Effector memory CD4-positive, alpha-beta T cell (primary cell): ENCODE data around the gene CENPM.

Source experiments
- DNase-seq, 3 donors: peaks; one replicate each; pipeline ENCODE4 v3.0.0-alpha.2; 2020
- H3K27ac ChIP-seq: 2 replicates; pipeline ENCODE4 v1.7.0; 2013; ENCODE audit warnings: mild to moderate bottlenecking, low read length, moderate library complexity; ENCODE audit not compliant: insufficient read depth, poor library complexity, severe bottlenecking
- H3K27me3 ChIP-seq: replicated peaks from 2 replicates; pipeline ENCODE4 v1.7.0; 2013; ENCODE audit warnings: mild to moderate bottlenecking, low read length; ENCODE audit not compliant: insufficient read depth, control insufficient read depth, poor library complexity, severe bottlenecking
- H3K36me3 ChIP-seq: 2 replicates; pipeline ENCODE4 v1.7.0; 2013; ENCODE audit warnings: mild to moderate bottlenecking, low read length, moderate library complexity; ENCODE audit not compliant: control insufficient read depth, insufficient read depth
- H3K4me1 ChIP-seq: 2 replicates; pipeline ENCODE4 v1.7.0; 2013; ENCODE audit warnings: low read length, mild to moderate bottlenecking; ENCODE audit not compliant: control insufficient read depth, insufficient read depth, poor library complexity, severe bottlenecking
- H3K4me3 ChIP-seq: 2 replicates; pipeline ENCODE4 v1.7.0; 2013; ENCODE audit warnings: low read length, low read depth, mild to moderate bottlenecking; ENCODE audit not compliant: insufficient read depth, poor library complexity, severe bottlenecking
- H3K9me3 ChIP-seq: 2 replicates; pipeline ENCODE4 v1.7.0; 2013; ENCODE audit warnings: mild to moderate bottlenecking, low read length, moderate library complexity; ENCODE audit not compliant: control insufficient read depth

Gene CENPM

DNA sequence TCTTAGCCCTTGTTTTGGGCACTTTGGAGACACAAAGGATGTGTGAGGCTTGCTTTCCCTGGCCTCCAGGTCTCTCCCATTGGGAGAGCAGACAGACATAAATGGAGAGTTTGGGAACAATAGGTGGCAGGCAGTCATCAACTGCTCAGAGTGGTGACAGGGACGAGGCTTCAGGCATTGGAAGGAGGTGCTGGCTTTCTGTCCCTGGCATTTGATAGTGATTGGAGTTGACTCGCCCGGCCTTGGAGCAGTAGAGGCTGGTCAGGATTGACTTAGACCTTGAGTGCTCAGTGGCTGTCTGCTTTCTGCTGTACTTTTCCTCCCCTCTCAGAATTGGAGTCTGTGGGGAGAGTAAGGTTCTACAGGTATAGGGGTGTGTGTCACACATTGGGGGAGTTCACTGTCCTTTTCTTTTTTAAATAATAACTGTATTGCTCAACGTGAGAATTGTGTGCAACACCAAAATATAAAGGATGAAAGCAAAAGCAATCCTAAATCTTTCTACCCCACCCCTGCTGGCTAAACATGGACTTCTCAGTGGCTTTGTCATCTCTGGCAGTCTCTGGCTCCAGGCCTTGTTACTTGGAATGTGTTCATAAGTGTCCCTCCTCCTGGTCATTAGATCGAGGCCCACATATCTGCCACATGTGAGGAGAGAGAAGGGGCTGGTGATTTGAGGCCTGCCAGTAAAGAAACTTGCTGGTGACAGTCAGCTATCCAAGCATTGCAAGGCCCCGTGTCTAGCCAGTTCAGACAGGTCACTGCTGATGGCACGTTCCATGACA, 53.2 kb downstream of the CENPM start:
- H3K27me3 ChIP-seq = no peaks in the 10 kb centered on the region
- no peaks in the 10 kb centered on the region for H3K4me1 ChIP-seq
- H3K36me3 ChIP-seq = peaks cover 68% of the 10 kb centered on the region
- H3K4me3 ChIP-seq = no peak overlapping the region
- H3K9me3 ChIP-seq = no peaks in the 10 kb centered on the region
- no peak for DNase-seq
- no peak overlapping the region for H3K27ac ChIP-seq

DNA sequence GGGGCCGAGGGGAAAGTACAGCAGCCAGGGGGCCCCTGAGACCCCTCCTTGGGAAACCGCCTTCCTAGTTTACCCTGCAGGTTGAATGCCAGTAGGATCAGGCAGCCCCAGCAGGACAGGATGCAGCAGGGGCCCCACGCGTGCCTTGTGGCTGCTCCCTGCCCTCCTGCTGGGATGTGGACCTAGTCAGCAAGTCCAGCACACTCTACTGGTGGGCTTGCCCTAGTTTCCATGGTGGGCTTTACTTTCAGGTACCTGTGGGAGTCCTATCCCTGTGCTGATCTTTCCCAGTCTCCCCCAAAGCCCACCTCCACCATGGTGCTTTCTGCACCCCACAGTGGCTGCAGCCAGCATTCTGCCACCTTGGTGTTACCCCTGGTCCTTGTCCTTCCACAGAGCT, 54.2 kb downstream of the CENPM start:
- H3K27me3 ChIP-seq = no peaks in the 10 kb centered on the region
- H3K4me1 ChIP-seq = no peaks in the 10 kb centered on the region
- no peak overlapping the region for H3K27ac ChIP-seq
- no peaks in the 10 kb centered on the region for H3K9me3 ChIP-seq
- no peak overlapping the region for H3K4me3 ChIP-seq
- DNase-seq = no peak
- peaks cover 70% of the 10 kb centered on the region for H3K36me3 ChIP-seq

- DNase-seq = no peak
- peaks cover 61% of the 10 kb centered on the region for H3K36me3 ChIP-seq
- H3K27me3 ChIP-seq = no peaks in the 10 kb centered on the region
- no peak overlapping the region for H3K4me3 ChIP-seq
- no peaks in the 10 kb centered on the region for H3K9me3 ChIP-seq
- no peaks in the 10 kb centered on the region for H3K4me1 ChIP-seq
- H3K27ac ChIP-seq = no peak overlapping the region
These were observed 55.5 kb downstream of the CENPM start for GRCh38 chr22:41891407-41891806.
